H1 (cell line): ENCODE measurements around the gene TEX35. TPM values are rescaled to one million over a fixed set of nuclear protein-coding genes. Genes with fewer than 3 reads are reported as not detected.

Experiments used
- CTCF ChIA-PET: fragments of 300-600 bp; sonication (Branson Sonifier 250); formaldehyde crosslinking; loops from one replicate; lab custom pipeline; 2021; ENCODE audit not compliant: partially characterized antibody; lab: Charles Lee
- POLR2A ChIA-PET: fragments of 300-600 bp; sonication (Branson Sonifier 250); formaldehyde crosslinking; loops from one replicate; lab custom pipeline; 2021; ENCODE audit warnings: inconsistent platforms; ENCODE audit not compliant: partially characterized antibody; lab: Charles Lee
- DNase-seq, 2 experiments: peaks; one replicate each; pipeline versions ENCODE4 v3.0.0 to v3.0.0-alpha.2; 2010 to 2022; ENCODE audit warnings: low spot score in 2 of 2, low read depth in 1 of 2, mixed read lengths in 1 of 2
- FAIRE-seq: peaks from 2 replicates; lab custom pipeline; 2011; peaks lifted over from hg19 to GRCh38; lab: Jason Lieb, UNC
- H2AFZ ChIP-seq: 2 replicates; pipeline ENCODE4 v1.8.1; 2012; ENCODE audit warnings: low read length, inconsistent platforms
- H2AK5ac ChIP-seq: 2 replicates; pipeline ENCODE4 v1.6.1; 2013; ENCODE audit warnings: low read depth, low read length
- H2BK120ac ChIP-seq: replicated peaks from 2 replicates; pipeline ENCODE3; 2013; ENCODE audit warnings: low read depth, low read length, inconsistent platforms
- H2BK12ac ChIP-seq: 2 replicates; pipeline ENCODE4 v1.6.1; 2013; ENCODE audit warnings: low read depth, low read length
- H2BK15ac ChIP-seq: 2 replicates; pipeline ENCODE4 v1.6.1; 2013; ENCODE audit warnings: low read length
- H2BK20ac ChIP-seq: 2 replicates; pipeline ENCODE4 v1.6.1; 2013; ENCODE audit warnings: low read length
- H2BK5ac ChIP-seq: 2 replicates; pipeline ENCODE4 v1.6.1; 2013; ENCODE audit warnings: low read depth, low read length
- H3K14ac ChIP-seq: 2 replicates; pipeline ENCODE4 v1.6.1; 2013; ENCODE audit warnings: inconsistent platforms; ENCODE audit not compliant: insufficient read length
- H3K18ac ChIP-seq: 2 replicates; pipeline ENCODE4 v1.6.1; 2013; ENCODE audit warnings: low read length; ENCODE audit errors: extremely low read depth
- H3K23ac ChIP-seq: 2 replicates; pipeline ENCODE4 v1.6.1; 2013; ENCODE audit warnings: inconsistent platforms; ENCODE audit not compliant: insufficient read length
- H3K23me2 ChIP-seq: 2 replicates; pipeline ENCODE4 v1.6.1; 2013; ENCODE audit warnings: low read depth, low read length
- H3K27ac ChIP-seq: 2 replicates; pipeline ENCODE4 v1.6.1; 2011; ENCODE audit warnings: low read depth, low read length, inconsistent platforms
- H3K27me3 ChIP-seq, 4 experiments: replicated peaks in 1 of 4; 1 replicate in 1 of 4; 2 replicates in 3 of 4; pipeline versions ENCODE4 v1.6.1 to v1.8.1; 2011 to 2013; ENCODE audit warnings: low read length in 3 of 4, mild to moderate bottlenecking in 3 of 4, inconsistent platforms in 2 of 4, mixed read lengths in 2 of 4, moderate library complexity in 1 of 4; ENCODE audit not compliant: control insufficient read depth in 3 of 4, insufficient read depth in 3 of 4; ENCODE audit errors: extremely low read depth in 1 of 4
- H3K36me3 ChIP-seq, 4 experiments: 2 replicates each; pipeline versions ENCODE4 v1.6.1 to v1.8.1; 2011 to 2013; ENCODE audit warnings: mild to moderate bottlenecking in 4 of 4, low read length in 3 of 4, moderate library complexity in 2 of 4, control low read depth in 1 of 4, inconsistent platforms in 1 of 4; ENCODE audit not compliant: insufficient read depth in 4 of 4, control insufficient read depth in 2 of 4
- H3K4ac ChIP-seq: replicated peaks from 2 replicates; pipeline ENCODE3; 2013; ENCODE audit warnings: low read length, low read depth, mixed read lengths, inconsistent platforms; ENCODE audit not compliant: insufficient read length
- H3K4me1 ChIP-seq, 4 experiments: replicated peaks in 1 of 4; 1 replicate in 1 of 4; 2 replicates in 3 of 4; pipeline versions ENCODE4 v1.6.1 to v1.8.1; 2011 to 2013; ENCODE audit warnings: low read length in 3 of 4, inconsistent platforms in 2 of 4, mixed read lengths in 1 of 4; ENCODE audit not compliant: insufficient read depth in 4 of 4, control insufficient read depth in 3 of 4
- H3K4me2 ChIP-seq, 2 experiments: 2 replicates each; pipeline versions ENCODE4 v1.6.1 to v1.8.1; 2011 to 2013; ENCODE audit warnings: low read depth in 2 of 2, low read length in 2 of 2, control low read depth in 1 of 2, inconsistent platforms in 1 of 2, mild to moderate bottlenecking in 1 of 2; ENCODE audit not compliant: insufficient read depth in 1 of 2
- H3K4me3 ChIP-seq, 4 experiments: fragments of 200-600, 300-600 bp in 1 of 4; sonication (generic), shearing (Covaris generic), sonication (Bioruptor Twin) in 1 of 4; 2 replicates each; pipeline versions ENCODE4 v1.5.1 to v1.8.1; 2011 to 2016; ENCODE audit warnings: low read length in 4 of 4, low read depth in 3 of 4, control low read depth in 2 of 4, inconsistent platforms in 2 of 4, mild to moderate bottlenecking in 2 of 4, mixed read lengths in 1 of 4, moderate library complexity in 1 of 4; ENCODE audit not compliant: insufficient read depth in 2 of 4; ENCODE audit errors: extremely low read depth in 1 of 4
- H3K56ac ChIP-seq: replicated peaks from 2 replicates; pipeline ENCODE3; 2013; ENCODE audit warnings: low read depth, mild to moderate bottlenecking, mixed read lengths, low read length, inconsistent platforms; ENCODE audit not compliant: insufficient read length
- H3K79me1 ChIP-seq: 2 replicates; pipeline ENCODE4 v1.6.1; 2013; ENCODE audit warnings: low read depth, low read length, control low read depth
- H3K79me2 ChIP-seq, 2 experiments: 2 replicates each; pipeline versions ENCODE4 v1.6.1 to v1.8.1; 2012 to 2013; ENCODE audit warnings: low read length in 2 of 2, mild to moderate bottlenecking in 2 of 2, inconsistent platforms in 1 of 2; ENCODE audit not compliant: insufficient read depth in 2 of 2, control insufficient read depth in 1 of 2
- H3K9ac ChIP-seq, 4 experiments: replicated peaks in 1 of 4; 1 replicate in 1 of 4; 2 replicates in 3 of 4; pipeline versions ENCODE4 v1.6.1 to v1.8.1; 2011 to 2013; ENCODE audit warnings: low read depth in 3 of 4, low read length in 3 of 4, control low read depth in 2 of 4, mild to moderate bottlenecking in 2 of 4, moderate library complexity in 2 of 4, inconsistent platforms in 1 of 4; ENCODE audit errors: extremely low read depth in 1 of 4
- H3K9me3 ChIP-seq, 2 experiments: 2 replicates each; pipeline versions ENCODE4 v1.6.1 to v1.8.1; 2012 to 2013; ENCODE audit warnings: mild to moderate bottlenecking in 2 of 2, moderate library complexity in 2 of 2, control low read depth in 1 of 2, inconsistent platforms in 1 of 2, low read depth in 1 of 2, low read length in 1 of 2, mixed read lengths in 1 of 2; ENCODE audit not compliant: insufficient read depth in 2 of 2
- H4K20me1 ChIP-seq, 2 experiments: replicated peaks in 1 of 2; 2 replicates each; pipeline versions ENCODE3 to v1.8.1; 2011 to 2013; ENCODE audit warnings: inconsistent platforms in 2 of 2, low read length in 2 of 2, mild to moderate bottlenecking in 1 of 2; ENCODE audit not compliant: insufficient read depth in 2 of 2, control insufficient read depth in 1 of 2
- H4K5ac ChIP-seq: 2 replicates; pipeline ENCODE4 v1.6.1; 2013; ENCODE audit warnings: low read length, low read depth, mixed read lengths, inconsistent platforms; ENCODE audit not compliant: insufficient read length
- H4K8ac ChIP-seq: 2 replicates; pipeline ENCODE4 v1.8.0; 2013; ENCODE audit warnings: mild to moderate bottlenecking, moderate library complexity, low read length, inconsistent platforms; ENCODE audit not compliant: insufficient read depth; ENCODE audit errors: extremely low read depth
- H4K91ac ChIP-seq: replicated peaks from 2 replicates; pipeline ENCODE3; 2013; ENCODE audit warnings: low read length, mixed read lengths, inconsistent platforms; ENCODE audit not compliant: insufficient read length
- USF2 ChIP-seq: IDR thresholded peaks from 2 replicates; pipeline ENCODE4 v1.6.1; 2011; ENCODE audit warnings: low read length, improper control_type of control experiment
- WGBS, 2 experiments: shearing (Covaris generic) in 1 of 2; methylation state at CpG; one replicate each; pipeline versions ENCODE4 v1.1.6 to v1.1.7; 2013 to 2015; ENCODE audit warnings: low lambda C conversion rate in 2 of 2, mixed read lengths in 2 of 2, inconsistent platforms in 1 of 2, low coverage in 1 of 2, missing lambda C conversion rate in 1 of 2; ENCODE audit not compliant: insufficient replicate concordance in 2 of 2, insufficient coverage in 1 of 2, insufficient read length in 1 of 2; ENCODE audit errors: extremely low coverage in 1 of 2, missing lambda C conversion rate in 1 of 2; 5-methylcytosine and 5-hydroxymethylcytosine counted together
- polyA plus RNA-seq, 7 experiments: library from polyadenylated mRNA; depleted of rRNA in 3 of 7; stranded (reverse) in 5 of 7; unstranded in 2 of 7; fragments of >200 nt in 5 of 7; fragments of 200-250 nt in 2 of 7; gene quantifications; 1 replicate in 5 of 7; 2 replicates in 1 of 7; 4 replicates in 1 of 7; pipeline versions ENCODE4 v1.2.1 to v1.2.3, GENCODE V29; 2011 to 2013; ENCODE audit warnings: missing spikeins in 2 of 7, mixed read lengths in 2 of 7
- total RNA-seq: library from RNA; stranded (reverse); fragmentation: NEBNext Ultra II Directional; extraction: Animal tissue kit (Norgen Biotek cat#: 25700); gene quantifications from 2 replicates; pipeline ENCODE4 v1.2.1, GENCODE V29; 2021

TEX35 gene
- total and polyA plus RNA-seq, 2 of the 8 experiments (the other 6 are each of a cell fraction or from before 2014, with no cell fraction given) = 0.03 TPM; not detected in 1

GRCh38 chr1:178544531-178544930, 31.6 kb downstream of the TEX35 start:
- Histone ChIP-seq H3K4me1 (peaks cover 0 to 8% (median 3%) of the 10 kb centered on the region in 4 experiments; a peak in 2 of 7 replicates), H3K36me3 (no peaks in the 10 kb centered on the region), H2BK20ac (no peak overlapping the region), H2BK15ac (no peak overlapping the region), H3K18ac (no peak overlapping the region), H3K4me2 (no peak overlapping the region), H4K8ac (no peak overlapping the region), H3K79me2 (no peaks in the 10 kb centered on the region), H2AK5ac (no peak overlapping the region), H4K5ac (no peak overlapping the region), H3K4me3 (no peak overlapping the region), H3K4ac (no peak overlapping the region), H2BK5ac (no peak overlapping the region), H3K27me3 (no peaks in the 10 kb centered on the region), H3K23me2 (peaks cover 10% of the 10 kb centered on the region), H3K56ac (no peak overlapping the region), H3K9me3 (no peaks in the 10 kb centered on the region), H3K79me1 (no peaks in the 10 kb centered on the region; the same call in 1 of the 2 replicates), H2BK12ac (no peak overlapping the region), H3K9ac (no peak overlapping the region), H3K14ac (no peak overlapping the region), H2BK120ac (no peak overlapping the region), H4K20me1 (no peaks in the 10 kb centered on the region), H3K27ac (no peak overlapping the region), H3K23ac (no peak overlapping the region), H4K91ac (no peak overlapping the region), H2AFZ (no peak overlapping the region)
- TF ChIP-seq USF2 = no peak
- DNase-seq (no peak), FAIRE-seq (no peak)
- ChIA-PET CTCF (interaction anchor here (0.6 to 8.9 kb wide), 11 partner anchors 8 to 462 kb away, joined by 3 to 92 read pairs (median 3); no protein-coding TSS in a partner anchor), POLR2A (no interaction called here)
- 91% methylated on average over 9 of the region's 9 CpGs; no CpG with 5 or more reads in 1 of the 2 experiments for WGBS, 2 experiments
